Astrocyte (in vitro differentiated cells and primary cell): Measurements from ENCODE around the gene MRPS9. TPM values are rescaled to one million over a fixed set of nuclear protein-coding genes. Genes with fewer than 3 reads are reported as not detected.

Experiments
- DNase-seq: peaks from one replicate; pipeline ENCODE4 v3.0.0-alpha.2; 2010; ENCODE audit warnings: low read depth
- FAIRE-seq: peaks from 2 replicates; lab custom pipeline; 2011; peaks lifted over from hg19 to GRCh38; lab: Jason Lieb, UNC
- H2AFZ ChIP-seq: 2 replicates; pipeline ENCODE4 v1.6.0; 2012; ENCODE audit warnings: low read depth, low read length, inconsistent platforms
- H3K27ac ChIP-seq: 2 replicates; pipeline ENCODE4 v1.5.1; 2011; ENCODE audit warnings: low read depth, low read length, inconsistent platforms
- H3K27me3 ChIP-seq: 2 replicates; pipeline ENCODE4 v1.6.0; 2011; ENCODE audit warnings: low read length, inconsistent platforms; ENCODE audit not compliant: insufficient read depth
- H3K36me3 ChIP-seq: 2 replicates; pipeline ENCODE4 v1.5.1; 2011; ENCODE audit warnings: low read length, inconsistent platforms; ENCODE audit not compliant: insufficient read depth
- H3K4me1 ChIP-seq: 2 replicates; pipeline ENCODE4 v1.5.1; 2011; ENCODE audit warnings: low read length, inconsistent platforms; ENCODE audit not compliant: insufficient read depth
- H3K4me2 ChIP-seq: 2 replicates; pipeline ENCODE4 v1.6.0; 2012; ENCODE audit warnings: low read length, inconsistent platforms
- H3K4me3 ChIP-seq: 2 replicates; pipeline ENCODE4 v1.5.1; 2011; ENCODE audit warnings: low read depth, mild to moderate bottlenecking, low read length, inconsistent platforms; ENCODE audit not compliant: insufficient read depth
- H3K79me2 ChIP-seq: 2 replicates; pipeline ENCODE4 v1.6.0; 2012; ENCODE audit warnings: mild to moderate bottlenecking, low read length, inconsistent platforms; ENCODE audit not compliant: insufficient read depth
- H3K9ac ChIP-seq: 2 replicates; pipeline ENCODE4 v1.6.0; 2012; ENCODE audit warnings: mild to moderate bottlenecking, low read length, inconsistent platforms
- H3K9me3 ChIP-seq: 2 replicates; pipeline ENCODE4 v1.5.1; 2012; ENCODE audit warnings: low read depth, mild to moderate bottlenecking, low read length, inconsistent platforms; ENCODE audit not compliant: insufficient read depth
- H4K20me1 ChIP-seq: 2 replicates; pipeline ENCODE4 v1.6.0; 2012; ENCODE audit warnings: low read length, inconsistent platforms; ENCODE audit not compliant: insufficient read depth
- H3K27ac Mint-ChIP-seq: one replicate; pipeline ENCODE4 v1.8.0; 2021; ENCODE audit warnings: mild to moderate bottlenecking, mixed read lengths; ENCODE audit not compliant: unreplicated experiment
- H3K27me3 Mint-ChIP-seq: one replicate; pipeline ENCODE4 v1.8.0; 2021; ENCODE audit warnings: low read depth, mixed read lengths; ENCODE audit not compliant: unreplicated experiment
- H3K36me3 Mint-ChIP-seq: one replicate; pipeline ENCODE4 v1.8.0; 2021; ENCODE audit warnings: low read depth, mixed read lengths; ENCODE audit not compliant: unreplicated experiment
- H3K4me1 Mint-ChIP-seq: one replicate; pipeline ENCODE4 v1.8.0; 2021; ENCODE audit warnings: low read depth, mixed read lengths; ENCODE audit not compliant: unreplicated experiment
- H3K4me3 Mint-ChIP-seq: one replicate; pipeline ENCODE4 v1.8.0; 2021; ENCODE audit warnings: mild to moderate bottlenecking, moderate library complexity, mixed read lengths; ENCODE audit not compliant: unreplicated experiment
- H3K9me3 Mint-ChIP-seq: one replicate; pipeline ENCODE4 v1.8.0; 2021; ENCODE audit warnings: mild to moderate bottlenecking, mixed read lengths; ENCODE audit not compliant: unreplicated experiment
- EZH2 ChIP-seq: IDR thresholded peaks from 2 replicates; pipeline ENCODE4 v1.6.1; 2012; ENCODE audit warnings: mild to moderate bottlenecking, low read length, inconsistent platforms; ENCODE audit not compliant: insufficient read depth
- total RNA-seq: library from RNA; stranded (reverse); gene quantifications from 2 replicates; pipeline ENCODE4 v1.2.1, GENCODE V29; 2021
- TF ChIP-seq, protein P1 (sequence below): IDR thresholded peaks from 2 replicates; pipeline ENCODE4 v1.5.1; 2011; ENCODE audit warnings: low read depth, mild to moderate bottlenecking, inconsistent platforms, low read length, moderate library complexity; ENCODE audit not compliant: insufficient read depth

The MRPS9 gene
- total RNA-seq, 1 donor from 2014 or later: 32.3 TPM

DNA sequence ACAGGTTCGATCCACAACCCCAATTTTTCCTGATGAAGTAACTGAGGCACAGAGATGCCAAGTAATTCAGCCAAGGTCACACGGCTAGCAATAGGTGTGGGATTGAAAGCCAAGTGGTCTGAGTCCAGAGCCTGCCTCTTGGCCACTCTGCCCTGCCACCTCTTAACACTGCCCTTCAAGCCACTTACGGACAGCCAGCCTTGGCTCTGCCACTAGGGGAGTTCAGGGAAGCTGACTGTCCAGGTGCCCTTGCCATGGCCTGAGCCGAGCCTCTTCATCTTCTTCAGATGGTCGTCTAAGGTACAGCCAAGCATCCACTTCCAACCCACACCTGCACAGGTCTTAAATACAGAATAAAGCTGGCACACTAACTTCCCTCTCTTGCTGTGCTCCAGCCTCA lies 104.4 kb downstream of the MRPS9 start:
- H3K4me3 Mint-ChIP-seq: no peak overlapping the region
- Histone ChIP-seq H3K36me3 (no peaks in the 10 kb centered on the region), H3K9me3 (no peaks in the 10 kb centered on the region), H4K20me1 (no peaks in the 10 kb centered on the region), H3K27me3 (peaks cover 5% of the 10 kb centered on the region), H2AFZ (no peak overlapping the region), H3K4me1 (peaks cover 4% of the 10 kb centered on the region), H3K4me3 (no peak overlapping the region), H3K79me2 (no peaks in the 10 kb centered on the region), H3K27ac (no peak overlapping the region), H3K4me2 (no peak overlapping the region), H3K9ac (no peak overlapping the region)
- H3K27me3 Mint-ChIP-seq: peaks cover 19% of the 10 kb centered on the region
- no peak for FAIRE-seq
- peaks cover 2% of the 10 kb centered on the region for H3K9me3 Mint-ChIP-seq
- no peak overlapping the region for H3K27ac Mint-ChIP-seq
- H3K36me3 Mint-ChIP-seq: peaks cover 2% of the 10 kb centered on the region
- no peak for DNase-seq
- peaks cover 11% of the 10 kb centered on the region for H3K4me1 Mint-ChIP-seq
- no peak for TF ChIP-seq EZH2

DNA sequence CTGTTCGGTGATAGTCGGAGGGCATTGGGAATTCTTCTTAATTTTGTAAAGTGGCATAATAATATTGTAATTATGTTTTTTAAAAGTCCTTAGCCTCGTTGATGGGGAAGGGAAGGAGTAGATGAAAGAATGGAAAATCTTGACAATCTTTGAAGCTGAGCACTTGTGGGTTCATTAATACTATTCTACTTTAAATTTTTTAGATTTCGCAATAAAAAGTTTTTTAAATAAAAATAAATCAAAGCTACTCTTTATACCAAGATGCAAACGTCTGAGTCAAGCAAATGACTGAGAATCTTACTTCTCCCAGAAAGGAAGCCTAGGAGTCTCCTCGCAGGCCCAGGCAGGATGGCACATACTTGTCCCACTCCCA lies 105.2 kb downstream of the MRPS9 start:
- peak overlapping the region; percentile 85 for H3K4me3 Mint-ChIP-seq
- H3K27me3 ChIP-seq: peaks cover 8% of the 10 kb centered on the region
- no peaks in the 10 kb centered on the region for H3K79me2 ChIP-seq
- H3K36me3 Mint-ChIP-seq: peaks cover 7% of the 10 kb centered on the region
- no peaks in the 10 kb centered on the region for H3K9me3 ChIP-seq
- H3K9ac ChIP-seq: no peak overlapping the region
- peak overlapping the region; percentile 88 for H3K4me2 ChIP-seq
- no peak overlapping the region for H3K27ac Mint-ChIP-seq
- H3K36me3 ChIP-seq: no peaks in the 10 kb centered on the region
- peak overlapping the region; percentile 53 for H3K4me3 ChIP-seq
- H3K9me3 Mint-ChIP-seq: peaks cover 2% of the 10 kb centered on the region
- H3K27ac ChIP-seq: no peak overlapping the region
- DNase-seq (no peak), FAIRE-seq (no peak)
- H3K27me3 Mint-ChIP-seq: peaks cover 26% of the 10 kb centered on the region
- TF ChIP-seq, protein P1, sequence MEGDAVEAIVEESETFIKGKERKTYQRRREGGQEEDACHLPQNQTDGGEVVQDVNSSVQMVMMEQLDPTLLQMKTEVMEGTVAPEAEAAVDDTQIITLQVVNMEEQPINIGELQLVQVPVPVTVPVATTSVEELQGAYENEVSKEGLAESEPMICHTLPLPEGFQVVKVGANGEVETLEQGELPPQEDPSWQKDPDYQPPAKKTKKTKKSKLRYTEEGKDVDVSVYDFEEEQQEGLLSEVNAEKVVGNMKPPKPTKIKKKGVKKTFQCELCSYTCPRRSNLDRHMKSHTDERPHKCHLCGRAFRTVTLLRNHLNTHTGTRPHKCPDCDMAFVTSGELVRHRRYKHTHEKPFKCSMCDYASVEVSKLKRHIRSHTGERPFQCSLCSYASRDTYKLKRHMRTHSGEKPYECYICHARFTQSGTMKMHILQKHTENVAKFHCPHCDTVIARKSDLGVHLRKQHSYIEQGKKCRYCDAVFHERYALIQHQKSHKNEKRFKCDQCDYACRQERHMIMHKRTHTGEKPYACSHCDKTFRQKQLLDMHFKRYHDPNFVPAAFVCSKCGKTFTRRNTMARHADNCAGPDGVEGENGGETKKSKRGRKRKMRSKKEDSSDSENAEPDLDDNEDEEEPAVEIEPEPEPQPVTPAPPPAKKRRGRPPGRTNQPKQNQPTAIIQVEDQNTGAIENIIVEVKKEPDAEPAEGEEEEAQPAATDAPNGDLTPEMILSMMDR: no peak
- TF ChIP-seq EZH2: no peak
- H3K4me1 ChIP-seq: peaks cover 4% of the 10 kb centered on the region
- peak overlapping the region; percentile 74 for H2AFZ ChIP-seq
- peaks cover 11% of the 10 kb centered on the region for H3K4me1 Mint-ChIP-seq
- no peaks in the 10 kb centered on the region for H4K20me1 ChIP-seq

DNA sequence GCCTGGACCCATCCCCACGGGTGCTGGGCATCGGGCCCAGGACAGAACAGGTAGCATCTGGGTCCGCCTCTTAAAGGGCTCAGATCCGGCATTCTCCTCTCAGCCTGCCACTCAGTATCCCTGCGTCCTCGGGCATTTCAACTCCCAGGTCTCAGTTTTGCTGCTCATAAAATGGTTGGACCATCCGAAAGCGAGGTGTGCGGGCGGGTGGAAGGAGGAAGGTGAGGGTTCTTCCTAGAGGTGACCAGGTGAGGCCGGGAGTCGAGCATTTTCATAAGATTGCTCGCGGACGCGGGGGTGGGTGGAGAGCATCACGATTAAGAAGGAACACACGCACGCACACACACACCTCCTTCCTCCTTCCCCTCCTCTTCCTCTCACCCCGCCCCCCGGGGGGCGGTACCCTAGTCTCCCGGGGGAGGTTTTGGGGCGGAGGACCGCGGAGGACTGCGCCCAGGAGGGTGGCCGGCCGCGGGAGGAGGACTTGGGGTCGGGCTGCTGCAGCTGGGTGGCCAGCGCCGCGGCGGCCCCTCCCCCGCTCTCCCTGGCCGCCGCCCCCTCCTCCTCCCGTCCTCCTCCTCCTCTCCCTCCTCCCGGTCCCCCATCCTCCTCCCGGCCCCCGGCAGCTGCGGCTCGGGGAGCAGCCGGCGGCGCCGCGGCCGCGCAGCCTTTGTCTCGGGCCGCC lies 105.7 kb downstream of the MRPS9 start:
- peak overlapping the region; percentile 33 for H3K9ac ChIP-seq
- TF ChIP-seq, protein P1: no peak
- TF ChIP-seq EZH2: peak; percentile 36
- Mint-ChIP-seq H3K4me3 (peak overlapping the region; percentile 85), H3K36me3 (peaks cover 7% of the 10 kb centered on the region), H3K9me3 (peaks cover 2% of the 10 kb centered on the region), H3K4me1 (peaks cover 11% of the 10 kb centered on the region), H3K27me3 (peaks cover 26% of the 10 kb centered on the region), H3K27ac (no peak overlapping the region)
- no peak for FAIRE-seq
- H3K4me3 ChIP-seq: peak overlapping the region; percentile 53
- peak overlapping the region; percentile 74 for H2AFZ ChIP-seq
- no peak overlapping the region for H3K27ac ChIP-seq
- H4K20me1 ChIP-seq: no peaks in the 10 kb centered on the region
- H3K4me2 ChIP-seq: peak overlapping the region; percentile 88
- H3K9me3 ChIP-seq: no peaks in the 10 kb centered on the region
- no peaks in the 10 kb centered on the region for H3K36me3 ChIP-seq
- H3K4me1 ChIP-seq: peaks cover 4% of the 10 kb centered on the region
- no peaks in the 10 kb centered on the region for H3K79me2 ChIP-seq
- H3K27me3 ChIP-seq: peaks cover 8% of the 10 kb centered on the region
- DNase-seq: peak; percentile 35
